Measurements from ENCODE around the gene FADS2.

FADS2 gene

DNA sequence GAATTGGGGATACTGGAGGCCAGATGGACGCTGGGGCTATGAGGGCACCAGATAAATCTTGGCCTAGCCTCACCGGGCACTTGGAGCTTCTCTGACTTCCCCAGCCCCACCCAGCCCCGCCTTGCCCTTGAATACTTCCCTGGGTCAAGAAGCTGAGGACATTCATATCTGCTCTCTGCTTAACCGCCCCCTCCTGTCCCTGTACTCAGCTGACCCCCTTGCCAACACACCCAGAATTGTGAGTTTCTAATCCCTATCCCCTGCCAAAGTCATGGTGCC is 41.3 kb downstream of the FADS2 start:
- H3K27ac ChIP-seq (ENCODE audit: poor library complexity, severe bottlenecking): no peak overlapping the region
- ATAC-seq (ENCODE audit: low read depth): no peak
- no peak for DNase-seq (ENCODE audit: low spot score)
- H3K27me3 ChIP-seq (ENCODE audit: insufficient read depth, poor library complexity, severe bottlenecking): no peaks in the 10 kb centered on the region
- H3K4me3 ChIP-seq (ENCODE audit: severe bottlenecking): no peak overlapping the region
- no peaks in the 10 kb centered on the region for H3K4me1 ChIP-seq (ENCODE audit: insufficient read depth, poor library complexity, severe bottlenecking)
- H3K36me3 ChIP-seq (ENCODE audit: low read depth): peaks cover 23% of the 10 kb centered on the region
- TF ChIP-seq, protein P1, sequence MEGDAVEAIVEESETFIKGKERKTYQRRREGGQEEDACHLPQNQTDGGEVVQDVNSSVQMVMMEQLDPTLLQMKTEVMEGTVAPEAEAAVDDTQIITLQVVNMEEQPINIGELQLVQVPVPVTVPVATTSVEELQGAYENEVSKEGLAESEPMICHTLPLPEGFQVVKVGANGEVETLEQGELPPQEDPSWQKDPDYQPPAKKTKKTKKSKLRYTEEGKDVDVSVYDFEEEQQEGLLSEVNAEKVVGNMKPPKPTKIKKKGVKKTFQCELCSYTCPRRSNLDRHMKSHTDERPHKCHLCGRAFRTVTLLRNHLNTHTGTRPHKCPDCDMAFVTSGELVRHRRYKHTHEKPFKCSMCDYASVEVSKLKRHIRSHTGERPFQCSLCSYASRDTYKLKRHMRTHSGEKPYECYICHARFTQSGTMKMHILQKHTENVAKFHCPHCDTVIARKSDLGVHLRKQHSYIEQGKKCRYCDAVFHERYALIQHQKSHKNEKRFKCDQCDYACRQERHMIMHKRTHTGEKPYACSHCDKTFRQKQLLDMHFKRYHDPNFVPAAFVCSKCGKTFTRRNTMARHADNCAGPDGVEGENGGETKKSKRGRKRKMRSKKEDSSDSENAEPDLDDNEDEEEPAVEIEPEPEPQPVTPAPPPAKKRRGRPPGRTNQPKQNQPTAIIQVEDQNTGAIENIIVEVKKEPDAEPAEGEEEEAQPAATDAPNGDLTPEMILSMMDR (IDR thresholded peaks at IDR 0.05; ENCODE audit: poor library complexity, severe bottlenecking): no peak
- H3K9me3 ChIP-seq (ENCODE audit: severe bottlenecking): no peaks in the 10 kb centered on the region

DNA sequence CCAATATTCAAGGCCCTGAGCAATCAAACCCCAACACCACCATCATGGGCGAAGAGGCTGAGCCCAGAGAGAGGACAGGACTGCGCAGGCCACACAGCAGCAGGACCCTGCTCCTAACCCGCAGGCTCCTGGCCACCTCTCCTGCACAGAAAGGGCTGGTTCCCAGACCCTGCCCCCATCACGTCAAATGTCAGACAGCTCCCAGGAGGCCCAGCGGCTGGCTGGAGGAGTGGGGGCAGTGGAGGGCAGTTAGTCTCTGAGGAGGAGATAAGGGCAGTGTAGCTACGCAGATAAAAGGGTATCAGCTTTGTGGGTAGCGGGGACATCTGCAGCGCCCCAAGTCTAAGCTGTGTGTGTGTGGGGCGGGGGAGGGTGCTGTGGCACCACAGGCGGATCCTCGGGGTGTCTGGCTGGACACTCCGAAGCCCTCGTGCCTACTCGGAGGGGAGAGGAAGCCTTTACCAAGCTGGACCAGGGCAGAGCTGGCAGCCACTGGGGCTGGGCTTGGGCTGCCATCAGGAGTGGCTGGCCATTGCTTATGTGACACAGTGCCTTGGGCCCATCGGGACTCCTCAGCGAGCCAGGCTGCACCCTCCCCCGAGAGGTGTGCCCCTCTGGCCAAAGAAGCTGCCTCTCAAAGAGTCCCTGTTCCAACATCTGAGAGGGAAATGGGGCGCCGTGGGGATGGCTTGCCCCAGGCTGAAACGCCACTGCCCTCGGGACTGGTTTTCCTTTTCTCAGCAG is 41.8 kb downstream of the FADS2 start:
- no peaks in the 10 kb centered on the region for H3K4me1 ChIP-seq (ENCODE audit: insufficient read depth, poor library complexity, severe bottlenecking)
- no peaks in the 10 kb centered on the region for H3K9me3 ChIP-seq (ENCODE audit: severe bottlenecking)
- no peak overlapping the region for H3K4me3 ChIP-seq (ENCODE audit: severe bottlenecking)
- peaks cover 18% of the 10 kb centered on the region for H3K36me3 ChIP-seq (ENCODE audit: low read depth)
- no peaks in the 10 kb centered on the region for H3K27me3 ChIP-seq (ENCODE audit: insufficient read depth, poor library complexity, severe bottlenecking)
- TF ChIP-seq, protein P1 (IDR thresholded peaks at IDR 0.05; ENCODE audit: poor library complexity, severe bottlenecking): no peak
- DNase-seq (ENCODE audit: low spot score) (no peak), ATAC-seq (ENCODE audit: low read depth) (no peak)
- no peak overlapping the region for H3K27ac ChIP-seq (ENCODE audit: poor library complexity, severe bottlenecking)

DNA sequence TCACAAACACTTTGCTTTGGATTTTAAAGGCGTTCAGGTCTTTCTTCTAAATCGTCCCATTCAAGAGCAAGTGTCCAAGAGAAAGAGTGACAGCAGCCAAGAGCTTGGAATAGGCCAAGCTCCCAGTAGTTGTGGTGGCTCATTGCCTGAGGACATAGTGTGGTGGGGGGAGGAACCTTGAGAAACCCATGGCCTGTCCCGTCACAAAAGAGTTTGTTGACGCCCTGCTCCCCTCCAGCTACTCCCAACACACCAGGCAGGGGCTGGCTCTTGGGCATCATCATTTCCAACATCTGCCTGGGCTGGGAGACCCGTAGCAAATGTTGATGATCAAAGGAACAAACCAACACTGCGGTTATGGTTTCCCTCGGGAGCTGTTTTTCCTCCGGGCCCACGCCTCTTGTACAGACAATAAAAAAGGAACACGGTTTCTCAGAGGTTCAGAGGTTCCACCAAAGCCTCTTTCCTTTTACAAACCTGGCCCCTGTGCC is 42.5 kb downstream of the FADS2 start:
- Histone ChIP-seq H3K4me3 (ENCODE audit: severe bottlenecking) (no peak overlapping the region), H3K27me3 (ENCODE audit: insufficient read depth, poor library complexity, severe bottlenecking) (no peaks in the 10 kb centered on the region), H3K9me3 (ENCODE audit: severe bottlenecking) (no peaks in the 10 kb centered on the region), H3K36me3 (ENCODE audit: low read depth) (peaks cover 12% of the 10 kb centered on the region; the same call in 1 of the 2 replicates), H3K27ac (ENCODE audit: poor library complexity, severe bottlenecking) (no peak overlapping the region), H3K4me1 (ENCODE audit: insufficient read depth, poor library complexity, severe bottlenecking) (no peaks in the 10 kb centered on the region)
- DNase-seq (ENCODE audit: low spot score) (no peak), ATAC-seq (ENCODE audit: low read depth) (no peak; the same call in 2 of the 3 replicates)
- TF ChIP-seq, protein P1 (IDR thresholded peaks at IDR 0.05; ENCODE audit: poor library complexity, severe bottlenecking): no peak

DNA sequence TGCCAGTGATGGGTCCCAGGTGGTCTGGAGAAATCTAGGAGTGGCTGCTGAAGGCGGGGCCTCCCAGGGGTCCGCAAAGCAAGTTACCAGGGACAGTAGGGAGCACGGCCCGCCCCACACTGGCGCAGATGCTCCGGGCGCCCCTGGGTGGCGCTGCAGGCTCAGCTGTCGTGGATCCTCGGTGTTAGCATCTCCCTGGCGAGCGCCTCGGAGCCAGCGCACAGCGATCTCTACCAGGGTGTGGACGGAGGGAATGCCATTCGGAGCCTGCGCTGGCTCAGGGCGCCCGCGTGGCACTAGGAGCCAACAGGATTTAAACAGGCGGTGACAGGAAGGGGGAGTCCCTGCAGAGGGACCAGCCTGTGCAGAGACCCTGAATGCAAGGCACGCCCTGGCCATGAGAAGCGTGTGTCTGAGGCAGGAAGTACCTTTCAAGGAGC is 43.1 kb downstream of the FADS2 start:
- TF ChIP-seq, protein P1 (IDR thresholded peaks at IDR 0.05; ENCODE audit: poor library complexity, severe bottlenecking): peak; percentile 94
- H3K9me3 ChIP-seq (ENCODE audit: severe bottlenecking): no peaks in the 10 kb centered on the region
- H3K27ac ChIP-seq (ENCODE audit: poor library complexity, severe bottlenecking): no peak overlapping the region
- ATAC-seq (ENCODE audit: low read depth) (peak; percentile 80), DNase-seq (ENCODE audit: low spot score) (no peak)
- peaks cover 8% of the 10 kb centered on the region; the same call in 1 of the 2 replicates for H3K36me3 ChIP-seq (ENCODE audit: low read depth)
- H3K4me3 ChIP-seq (ENCODE audit: severe bottlenecking): no peak overlapping the region
- H3K4me1 ChIP-seq (ENCODE audit: insufficient read depth, poor library complexity, severe bottlenecking): no peaks in the 10 kb centered on the region
- H3K27me3 ChIP-seq (ENCODE audit: insufficient read depth, poor library complexity, severe bottlenecking): no peaks in the 10 kb centered on the region

DNA sequence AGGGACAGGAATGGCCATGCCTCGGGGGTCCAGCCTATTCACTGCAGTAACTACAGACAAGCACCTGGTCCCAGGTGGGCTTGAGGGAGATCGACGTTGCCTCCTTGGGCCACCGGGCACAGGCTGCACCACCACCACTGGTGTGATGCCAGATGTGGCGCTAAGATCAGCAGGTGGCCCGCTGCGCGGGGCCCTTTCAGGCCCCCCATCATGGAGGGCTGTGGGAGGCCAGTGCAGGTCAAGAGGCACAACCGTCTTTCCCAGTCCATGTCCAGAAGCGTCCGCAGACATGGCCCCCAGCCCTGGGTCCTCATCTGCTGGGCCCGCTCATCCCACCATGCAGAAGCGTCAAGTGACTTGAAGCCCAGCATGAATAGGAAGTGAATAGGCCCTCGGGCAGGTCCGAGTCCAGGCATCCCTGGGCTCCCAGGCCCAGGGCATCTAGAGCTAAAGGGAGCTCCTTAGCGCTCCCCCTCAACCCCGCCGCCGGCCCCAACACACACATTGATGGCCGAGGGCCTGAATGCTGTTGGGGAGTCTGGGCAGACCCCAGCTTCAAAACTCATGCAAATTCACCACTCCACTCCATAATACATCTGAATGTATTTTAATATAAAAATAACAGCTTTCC is 45.0 kb downstream of the FADS2 start:
- Histone ChIP-seq H3K4me1 (ENCODE audit: insufficient read depth, poor library complexity, severe bottlenecking) (no peaks in the 10 kb centered on the region), H3K27ac (ENCODE audit: poor library complexity, severe bottlenecking) (no peak overlapping the region), H3K9me3 (ENCODE audit: severe bottlenecking) (no peaks in the 10 kb centered on the region), H3K27me3 (ENCODE audit: insufficient read depth, poor library complexity, severe bottlenecking) (no peaks in the 10 kb centered on the region), H3K36me3 (ENCODE audit: low read depth) (peaks cover 15% of the 10 kb centered on the region), H3K4me3 (ENCODE audit: severe bottlenecking) (no peak overlapping the region)
- TF ChIP-seq, protein P1 (IDR thresholded peaks at IDR 0.05; ENCODE audit: poor library complexity, severe bottlenecking): no peak
- DNase-seq (ENCODE audit: low spot score) (no peak), ATAC-seq (ENCODE audit: low read depth) (no peak)

Data from RWPE2 (cell line).